Gastroesophageal sphincter (tissue), 3 donors: ENCODE results near the gene PTPRO.

ENCODE experiments used
- CTCF ChIP-seq, 4 experiments: fragments of 200-600 bp in 2 of 4; fragments of 450-650 bp in 2 of 4; sonication (generic) in 1 of 4; IDR thresholded peaks; one replicate each; pipeline ENCODE4 v1.5.1; 2017 to 2019; ENCODE audit warnings: antibody characterized with exemption in 4 of 4, mild to moderate bottlenecking in 2 of 4, moderate library complexity in 2 of 4
- POLR2A ChIP-seq, 2 donors: fragments of 450-650 bp; IDR thresholded peaks; one replicate each; pipeline ENCODE4 v1.6.1; 2017; ENCODE audit warnings: antibody characterized with exemption in 2 of 2, mild to moderate bottlenecking in 2 of 2, moderate library complexity in 1 of 2
- POLR2AphosphoS5 ChIP-seq: sonication (generic); formaldehyde crosslinking; IDR thresholded peaks from one replicate; pipeline ENCODE4 v1.6.1; 2017; ENCODE audit warnings: antibody characterized with exemption

- TF ChIP-seq CTCF (IDR thresholded peaks at IDR 0.05), result no peak
- TF ChIP-seq POLR2A (IDR thresholded peaks at IDR 0.05), result no peak
- no peak for TF ChIP-seq POLR2AphosphoS5
Observed at GRCh38 chr12:15515010-15515409, 192.7 kb downstream of the PTPRO start.
